Measurements from ENCODE around the gene BAG5.

BAG5 gene

DNA sequence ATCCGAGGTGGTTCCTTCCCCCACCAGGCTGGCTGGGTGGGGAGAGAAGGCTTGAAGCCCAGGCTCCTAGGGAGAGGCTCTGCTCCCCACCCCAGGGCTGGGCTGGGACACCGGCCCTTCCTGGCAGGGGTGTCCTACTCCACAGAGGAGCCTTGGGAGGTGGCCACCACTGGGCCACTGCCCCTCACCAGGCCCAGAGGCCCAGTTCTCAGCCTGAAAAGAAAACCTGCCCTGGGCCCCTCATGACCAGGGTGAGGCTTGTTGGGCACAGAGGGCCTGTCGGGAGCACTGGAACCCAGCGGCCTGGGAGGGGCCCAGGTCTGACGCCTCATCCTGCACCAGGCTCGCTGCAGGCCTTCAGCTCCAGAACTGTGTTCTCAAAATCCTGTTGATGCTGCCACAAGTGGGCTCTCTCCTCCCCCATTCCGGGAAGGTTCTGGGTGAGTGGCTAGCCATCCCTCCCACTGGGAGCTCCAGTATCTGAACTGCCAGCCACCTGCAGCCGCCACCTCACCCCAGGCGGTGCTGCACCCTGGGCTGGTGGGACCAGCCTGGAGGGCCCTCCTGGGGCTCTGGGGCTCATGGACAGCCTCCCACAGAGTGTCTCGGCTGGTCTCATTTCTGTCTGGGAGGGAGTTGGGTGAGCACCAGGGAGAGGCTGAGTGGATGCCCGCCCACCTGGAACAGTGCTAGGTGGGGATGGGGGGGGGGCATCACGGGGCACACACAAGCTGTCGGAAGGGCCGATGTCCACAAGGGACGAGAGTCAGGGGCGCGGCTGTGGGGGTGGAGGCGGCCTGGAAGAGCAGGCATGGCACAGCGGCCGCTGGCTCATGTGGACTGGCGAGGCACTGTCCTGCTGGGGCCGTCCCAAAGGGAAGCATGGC lies 11.8 kb downstream of the BAG5 start:
- DNase-seq (ENCODE audit: low read depth) = no peak
- TF ChIP-seq, protein P1, sequence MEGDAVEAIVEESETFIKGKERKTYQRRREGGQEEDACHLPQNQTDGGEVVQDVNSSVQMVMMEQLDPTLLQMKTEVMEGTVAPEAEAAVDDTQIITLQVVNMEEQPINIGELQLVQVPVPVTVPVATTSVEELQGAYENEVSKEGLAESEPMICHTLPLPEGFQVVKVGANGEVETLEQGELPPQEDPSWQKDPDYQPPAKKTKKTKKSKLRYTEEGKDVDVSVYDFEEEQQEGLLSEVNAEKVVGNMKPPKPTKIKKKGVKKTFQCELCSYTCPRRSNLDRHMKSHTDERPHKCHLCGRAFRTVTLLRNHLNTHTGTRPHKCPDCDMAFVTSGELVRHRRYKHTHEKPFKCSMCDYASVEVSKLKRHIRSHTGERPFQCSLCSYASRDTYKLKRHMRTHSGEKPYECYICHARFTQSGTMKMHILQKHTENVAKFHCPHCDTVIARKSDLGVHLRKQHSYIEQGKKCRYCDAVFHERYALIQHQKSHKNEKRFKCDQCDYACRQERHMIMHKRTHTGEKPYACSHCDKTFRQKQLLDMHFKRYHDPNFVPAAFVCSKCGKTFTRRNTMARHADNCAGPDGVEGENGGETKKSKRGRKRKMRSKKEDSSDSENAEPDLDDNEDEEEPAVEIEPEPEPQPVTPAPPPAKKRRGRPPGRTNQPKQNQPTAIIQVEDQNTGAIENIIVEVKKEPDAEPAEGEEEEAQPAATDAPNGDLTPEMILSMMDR (conservative IDR thresholded peaks at IDR 0.05; ENCODE audit: control insufficient read depth, insufficient read depth, low read depth, low read length) = no peak
- no peak overlapping the region for H3K4me3 ChIP-seq (ENCODE audit: control insufficient read depth, low read depth, low read length)

DNA sequence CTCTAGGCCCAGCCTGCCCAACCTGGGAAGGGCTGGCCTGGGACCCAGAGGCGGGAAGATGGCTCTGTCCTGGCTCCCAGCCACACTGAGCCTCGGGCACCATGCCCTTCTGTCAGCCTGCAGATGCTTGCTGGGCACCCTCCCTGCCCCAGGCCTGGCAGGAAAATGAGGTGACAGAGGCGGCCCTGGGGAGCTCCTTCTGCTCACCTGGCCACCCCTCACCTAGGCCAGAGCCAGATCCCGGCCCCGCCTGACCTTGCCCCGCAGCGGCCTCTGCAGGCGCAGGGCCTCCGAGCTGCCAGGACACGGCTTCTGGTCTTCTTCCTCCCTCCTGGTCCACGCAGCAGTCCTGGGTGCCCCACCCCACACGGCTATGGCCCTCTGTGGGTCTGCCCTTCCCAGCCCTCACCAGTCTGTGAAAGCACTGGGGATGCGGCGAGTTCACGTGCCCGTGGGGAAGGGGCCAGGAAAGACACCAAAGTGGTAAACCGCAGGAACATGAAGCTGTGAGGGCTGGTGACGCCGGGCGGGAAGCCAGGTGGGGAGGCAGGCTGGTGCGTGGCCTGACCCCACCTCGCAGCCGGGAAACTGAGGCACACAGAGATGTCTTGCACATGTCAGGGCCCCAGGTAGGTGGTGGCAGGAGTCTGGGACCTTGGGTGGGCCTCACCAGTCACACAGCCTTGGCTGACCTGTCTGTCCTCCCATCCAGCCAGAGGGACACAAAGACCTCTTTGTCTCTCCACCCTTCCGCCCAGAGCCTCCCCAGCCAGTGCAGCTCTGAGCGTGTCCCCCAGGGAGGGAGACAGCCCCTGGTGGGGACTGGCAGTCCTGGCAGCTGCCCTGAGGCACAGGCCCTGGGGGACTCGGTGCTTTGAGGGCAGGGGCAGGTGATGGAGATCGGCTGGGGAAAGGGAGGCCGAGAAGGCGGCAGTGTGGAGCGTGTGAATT lies 12.8 kb downstream of the BAG5 start:
- TF ChIP-seq, protein P1 (conservative IDR thresholded peaks at IDR 0.05; ENCODE audit: control insufficient read depth, insufficient read depth, low read depth, low read length) = no peak
- no peak for DNase-seq (ENCODE audit: low read depth)
- no peak overlapping the region for H3K4me3 ChIP-seq (ENCODE audit: control insufficient read depth, low read depth, low read length)

DNA sequence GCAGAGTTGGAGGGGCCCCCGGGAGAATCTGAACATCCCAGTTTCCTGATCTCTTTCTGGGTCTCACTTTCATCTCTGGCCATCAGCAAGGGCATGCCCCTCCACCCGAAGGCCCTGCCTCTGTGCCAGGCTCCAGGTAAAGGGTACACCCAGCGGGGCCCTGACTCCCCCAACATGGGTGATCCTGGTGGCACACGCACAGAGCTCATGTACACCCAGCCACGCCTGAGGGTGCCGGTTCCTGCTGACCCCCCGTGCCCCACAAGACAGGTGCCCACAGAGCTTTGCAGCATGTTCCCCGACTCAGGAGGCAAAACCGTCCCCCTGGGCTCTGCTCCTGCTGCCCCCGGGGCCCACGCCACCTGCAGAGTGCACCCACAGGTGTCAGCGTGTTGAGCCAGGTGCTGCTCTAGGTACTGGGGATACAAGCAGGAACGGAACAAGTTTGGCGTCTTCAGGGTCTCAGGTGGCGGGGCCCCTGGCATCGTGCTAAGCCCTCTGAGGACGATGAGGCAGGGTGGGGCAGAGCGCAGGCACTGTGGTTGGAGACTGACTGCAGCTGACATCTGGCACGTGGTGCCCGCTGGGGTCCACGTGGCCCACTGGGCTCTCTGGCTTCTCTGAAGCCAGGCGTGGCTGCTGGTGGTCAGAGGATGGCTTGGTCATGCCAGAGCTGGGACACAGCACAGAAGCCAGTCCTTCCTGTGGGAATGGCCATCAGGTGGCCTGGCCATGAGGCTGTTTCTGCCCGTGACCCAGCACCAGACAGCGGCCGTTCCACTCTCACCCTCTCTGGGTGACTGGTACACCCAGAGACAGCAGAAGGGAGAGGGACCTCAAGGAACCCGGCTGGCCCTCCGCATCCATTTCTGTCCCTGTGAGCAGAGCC lies 13.8 kb downstream of the BAG5 start:
- TF ChIP-seq, protein P1 (conservative IDR thresholded peaks at IDR 0.05; ENCODE audit: control insufficient read depth, insufficient read depth, low read depth, low read length) = no peak
- no peak for DNase-seq (ENCODE audit: low read depth)

DNA sequence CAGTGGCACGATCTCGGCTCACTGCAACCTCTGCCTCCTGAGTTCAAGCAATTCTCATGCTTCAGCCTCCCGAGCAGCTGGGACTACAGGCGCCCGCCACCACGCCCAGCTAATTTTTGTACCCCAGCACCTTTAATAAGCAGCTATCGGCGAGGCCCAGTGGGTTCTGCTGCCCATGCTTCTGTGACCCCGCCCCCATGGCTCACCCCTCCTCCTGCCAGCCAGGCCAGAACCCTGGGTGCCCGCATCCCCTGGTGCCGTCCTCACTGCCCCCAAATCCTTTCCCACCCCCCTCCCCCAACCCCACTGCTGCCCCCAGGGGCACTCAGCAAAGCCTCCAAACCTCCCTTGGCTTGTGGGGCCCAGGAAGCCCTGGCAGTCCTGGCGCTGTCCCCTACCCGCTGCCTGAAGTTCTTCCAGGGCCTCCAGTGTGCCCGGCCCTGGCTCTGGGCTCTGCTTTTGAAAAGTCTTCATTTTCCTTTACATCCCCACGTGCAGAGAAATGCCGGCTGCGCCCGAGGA lies 14.5 kb downstream of the BAG5 start:
- TF ChIP-seq, protein P1 (conservative IDR thresholded peaks at IDR 0.05; ENCODE audit: control insufficient read depth, insufficient read depth, low read depth, low read length) = no peak
- no peak for DNase-seq (ENCODE audit: low read depth)
- no peak overlapping the region for H3K4me3 ChIP-seq (ENCODE audit: control insufficient read depth, low read depth, low read length)

More for the DNA sequence above, 13.8 kb downstream of the BAG5 start:
- H3K4me3 ChIP-seq (ENCODE audit: control insufficient read depth, low read depth, low read length) = no peak overlapping the region

DNA sequence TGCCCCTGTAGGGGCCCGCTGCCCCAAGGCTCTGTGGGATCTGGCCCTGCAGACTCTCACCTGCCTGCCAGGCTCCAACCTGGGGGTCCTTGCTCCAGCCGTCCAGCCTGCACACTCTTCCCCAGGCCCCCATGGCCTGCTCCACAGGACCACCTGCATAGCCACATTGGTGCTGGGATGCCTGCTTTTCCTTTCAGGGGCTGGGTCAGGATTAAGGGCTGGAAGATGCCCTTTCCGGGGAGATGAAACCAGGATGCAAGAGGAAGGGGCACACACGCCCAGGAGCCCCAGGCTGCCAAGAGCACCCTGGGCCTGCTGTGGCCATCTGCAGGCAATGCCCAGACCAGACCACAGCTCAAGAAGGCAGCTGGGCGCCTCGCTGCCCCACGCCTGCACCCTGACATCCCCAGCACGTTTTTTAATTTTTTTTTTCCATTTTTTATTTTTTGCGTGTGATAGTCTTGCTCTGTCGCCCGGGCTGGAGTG lies 15.0 kb downstream of the BAG5 start:
- TF ChIP-seq, protein P1 (conservative IDR thresholded peaks at IDR 0.05; ENCODE audit: control insufficient read depth, insufficient read depth, low read depth, low read length) = no peak
- no peak for DNase-seq (ENCODE audit: low read depth)
- no peak overlapping the region for H3K4me3 ChIP-seq (ENCODE audit: control insufficient read depth, low read depth, low read length)

Measured in fibroblast of mammary gland (primary cell).